PC-9 (cell line): ENCODE results near the gene FCAMR. TPM values are rescaled to one million over a fixed set of nuclear protein-coding genes. Genes with fewer than 3 reads are reported as not detected.

Source experiments
- BruUV-seq: library from RNA; stranded (reverse); fragments of 400-500 nt; replicated peaks from 2 replicates; lab custom pipeline; 2021; lab: Mats Ljungman, UMichigan
- CTCF ChIA-PET: fragments of 300-600 bp; sonication (Branson Sonifier 250); formaldehyde crosslinking; loops from one replicate; lab custom pipeline; 2022; ENCODE audit warnings: antibody characterized with exemption; lab: Charles Lee
- POLR2A ChIA-PET: fragments of 300-600 bp; sonication (Branson Sonifier 250); formaldehyde crosslinking; loops from one replicate; lab custom pipeline; 2022; ENCODE audit warnings: antibody characterized with exemption; ENCODE audit not compliant: unreplicated experiment; lab: Charles Lee
- DNase-seq, 2 experiments: peaks; one replicate each; pipeline versions ENCODE4 v3.0.0 to v3.0.0-alpha.2; 2015 to 2022; ENCODE audit warnings: mixed read lengths in 1 of 2
- H2AFZ ChIP-seq: fragments of 200-600 bp; sonication (generic); 2 replicates; pipeline ENCODE4 v1.8.1; 2017; ENCODE audit warnings: antibody characterized with exemption
- H3F3A ChIP-seq: fragments of 200-600 bp; sonication (generic); 2 replicates; pipeline ENCODE4 v1.8.1; 2017; ENCODE audit warnings: antibody characterized with exemption, mild to moderate bottlenecking, low read depth; ENCODE audit not compliant: insufficient read depth
- H3K27ac ChIP-seq: fragments of 200-600 bp; sonication (generic); 2 replicates; pipeline ENCODE4 v1.6.1; 2016; ENCODE audit warnings: mixed run types
- H3K27me3 ChIP-seq: fragments of 200-600 bp; sonication (generic); 2 replicates; pipeline ENCODE4 v1.6.1; 2016; ENCODE audit warnings: low read depth, mixed run types; ENCODE audit not compliant: insufficient read depth
- H3K36me3 ChIP-seq: fragments of 200-600 bp; sonication (generic); 2 replicates; pipeline ENCODE4 v1.6.1; 2016; ENCODE audit warnings: low read depth, mixed run types
- H3K4me1 ChIP-seq: fragments of 200-600 bp; sonication (generic); replicated peaks from 2 replicates; pipeline ENCODE4 v1.6.1; 2016; ENCODE audit warnings: mixed run types; ENCODE audit not compliant: insufficient read depth
- H3K4me2 ChIP-seq: fragments of 200-600 bp; sonication (generic); 2 replicates; pipeline ENCODE4 v1.6.1; 2017; ENCODE audit warnings: mixed run types
- H3K4me3 ChIP-seq: fragments of 200-600 bp; sonication (generic); 2 replicates; pipeline ENCODE4 v1.6.1; 2016; ENCODE audit warnings: mixed run types
- H3K79me2 ChIP-seq: fragments of 200-600 bp; sonication (generic); 2 replicates; pipeline ENCODE4 v1.6.1; 2017; ENCODE audit warnings: low read depth, mixed run types
- H3K9me2 ChIP-seq: fragments of 200-600 bp; sonication (generic); 2 replicates; pipeline ENCODE4 v1.8.1; 2017; ENCODE audit warnings: mild to moderate bottlenecking; ENCODE audit not compliant: insufficient read depth
- H3K9me3 ChIP-seq: fragments of 200-600 bp; sonication (generic); 2 replicates; pipeline ENCODE4 v1.8.1; 2016; ENCODE audit warnings: low read depth; ENCODE audit not compliant: insufficient read depth
- H4K20me1 ChIP-seq: fragments of 200-600 bp; sonication (generic); 2 replicates; pipeline ENCODE4 v1.8.1; 2017; ENCODE audit not compliant: insufficient read depth
- CTCF ChIP-seq: fragments of 200-600 bp; sonication (generic); conservative IDR thresholded peaks from 2 replicates; pipeline ENCODE4 v1.6.1; 2017; ENCODE audit warnings: mixed run types, antibody characterized with exemption, mild to moderate bottlenecking, moderate library complexity
- EZH2 ChIP-seq: fragments of 200-600 bp; sonication (generic); IDR thresholded peaks from 2 replicates; pipeline ENCODE4 v1.8.0; 2017; ENCODE audit warnings: antibody characterized with exemption, low read depth
- intact Hi-C: fragments of 100-400 bp; cut with micrococcal nuclease; formaldehyde crosslinking; loops from one replicate; pipeline ENCODE4 v1.10.0; 2022; ENCODE audit not compliant: unreplicated experiment
- total RNA-seq: library from RNA; stranded (reverse); gene quantifications from 2 replicates; pipeline ENCODE4 v1.2.3, GENCODE V29; 2021

FCAMR gene
- total RNA-seq, 1 experiment from 2014 or later: not detected

DNA sequence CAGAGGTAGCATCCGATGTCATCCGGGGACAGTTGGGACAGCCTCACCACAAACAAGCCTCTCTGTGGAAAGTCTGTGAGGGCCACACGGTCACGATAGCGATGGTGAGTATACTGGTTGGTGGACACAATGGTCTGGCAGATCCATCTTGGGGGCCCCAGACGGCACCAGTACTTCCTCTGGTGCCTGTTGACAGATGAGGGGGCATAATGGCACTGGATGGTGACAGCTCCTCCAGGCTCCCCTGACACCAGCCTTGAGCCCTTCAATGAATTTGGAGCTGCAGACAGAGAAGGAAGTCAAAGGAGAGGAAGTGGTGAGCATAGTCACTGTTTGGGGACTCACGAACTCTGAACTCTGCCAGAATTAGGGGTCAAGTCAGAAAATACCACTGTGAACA, 8.0 kb downstream of the FCAMR start:
- Histone ChIP-seq H4K20me1 (no peaks in the 10 kb centered on the region), H3K36me3 (no peaks in the 10 kb centered on the region), H3K4me3 (no peak overlapping the region), H3K79me2 (no peaks in the 10 kb centered on the region), H3K9me2 (no peaks in the 10 kb centered on the region), H3K27ac (no peak overlapping the region), H3K27me3 (no peaks in the 10 kb centered on the region), H3F3A (no peaks in the 10 kb centered on the region), H2AFZ (no peak overlapping the region), H3K9me3 (no peaks in the 10 kb centered on the region), H3K4me2 (no peak overlapping the region), H3K4me1 (no peaks in the 10 kb centered on the region)
- CTCF ChIA-PET: no interaction called here
- DNase-seq: no peak
- TF ChIP-seq CTCF: no peak
- TF ChIP-seq EZH2: no peak
- no TSS peak for BruUV-seq
- POLR2A ChIA-PET: interaction anchor here (0.7 kb wide), 1 partner anchor 50 kb away, joined by 4 read pairs; no protein-coding TSS in a partner anchor
- intact Hi-C loops: no loop called here

GRCh38 chr1:206961668-206962067, 8.6 kb downstream of the FCAMR start:
- Histone ChIP-seq H3K4me2 (no peak overlapping the region), H3K27ac (no peak overlapping the region), H3K27me3 (no peaks in the 10 kb centered on the region), H3K4me1 (no peaks in the 10 kb centered on the region), H4K20me1 (no peaks in the 10 kb centered on the region), H2AFZ (no peak overlapping the region), H3K36me3 (no peaks in the 10 kb centered on the region), H3K9me2 (no peaks in the 10 kb centered on the region), H3F3A (no peaks in the 10 kb centered on the region), H3K4me3 (no peak overlapping the region), H3K79me2 (no peaks in the 10 kb centered on the region), H3K9me3 (no peaks in the 10 kb centered on the region)
- intact Hi-C loops: no loop called here
- TF ChIP-seq CTCF (no peak), EZH2 (no peak)
- DNase-seq: no peak
- POLR2A ChIA-PET: interaction anchor here (0.6 kb wide), 1 partner anchor 45 kb away, joined by 6 read pairs; no protein-coding TSS in a partner anchor
- no TSS peak for BruUV-seq
- CTCF ChIA-PET: no interaction called here

GRCh38 chr1:206960676-206961386, 9.4 kb downstream of the FCAMR start:
- Histone ChIP-seq H4K20me1 (no peaks in the 10 kb centered on the region), H3K79me2 (no peaks in the 10 kb centered on the region), H3K27me3 (no peaks in the 10 kb centered on the region), H3K27ac (no peak overlapping the region), H3K4me2 (no peak overlapping the region), H3K9me2 (no peaks in the 10 kb centered on the region), H3K4me1 (peaks cover under 1% of the 10 kb centered on the region; the same call in 1 of the 2 replicates), H3F3A (no peaks in the 10 kb centered on the region), H2AFZ (no peak overlapping the region), H3K9me3 (no peaks in the 10 kb centered on the region), H3K4me3 (no peak overlapping the region), H3K36me3 (no peaks in the 10 kb centered on the region)
- TF ChIP-seq EZH2: no peak
- no peak for TF ChIP-seq CTCF
- intact Hi-C loops: no loop called here
- POLR2A ChIA-PET: interaction anchor here (0.6 kb wide), 1 partner anchor 46 kb away, joined by 6 read pairs; no protein-coding TSS in a partner anchor
- CTCF ChIA-PET: no interaction called here
- no TSS peak for BruUV-seq
- no peak for DNase-seq
